ENCODE measurements around the gene DAPK2. TPM values are rescaled to one million over a fixed set of nuclear protein-coding genes. Genes with fewer than 3 reads are reported as not detected.
A peak's percentile ranks its signal among the peaks of the same experiment; 100 is the strongest.

DAPK2 gene
- total and polyA plus RNA-seq, 7 experiments from 2014 or later, result 0.46 to 9.3 (median 4.2) TPM; not detected in 3

GRCh38 chr15:63938486-63939061 lies 107.7 kb downstream of the DAPK2 start:
- H3K27ac ChIP-seq (ENCODE audit: low read depth, low read length), result no peak overlapping the region
- no peaks in the 10 kb centered on the region for H3K27me3 Mint-ChIP-seq
- peak overlapping the region; percentile 29 to 93 (median 72) for H3K27ac Mint-ChIP-seq
- peaks cover 29 to 57% (median 31%) of the 10 kb centered on the region in 7 donors for H3K4me1 Mint-ChIP-seq
- H3K9me3 ChIP-seq (ENCODE audit: control insufficient read depth in 2 of 3, low read length in 3 of 3), result no peaks in the 10 kb centered on the region
- H3K36me3 ChIP-seq (ENCODE audit: control insufficient read depth in 2 of 3, insufficient read depth in 3 of 3, low read length in 3 of 3), result no peaks in the 10 kb centered on the region
- DNase-seq (no peak), ATAC-seq (peak; percentile 26)
- H3K9me3 Mint-ChIP-seq, result peaks cover 0 to 3% (median 0%) of the 10 kb centered on the region in 11 donors
- H3K4me3 ChIP-seq (ENCODE audit: low read length), result no peak overlapping the region
- CTCF ChIA-PET, result interaction anchor here (1.3 kb wide), 1 partner anchor 46 kb away, joined by 6 read pairs; no protein-coding TSS in a partner anchor
- H3K27me3 ChIP-seq (ENCODE audit: control insufficient read depth in 2 of 2, insufficient read depth in 2 of 2, low read length in 2 of 2), result no peaks in the 10 kb centered on the region
- peak overlapping the region in 9 of 10 donors; percentile 37 to 81 (median 52) for H3K4me3 Mint-ChIP-seq
- POLR2A ChIA-PET, result no interaction called here
- intact Hi-C loops (cut with micrococcal nuclease), result loop anchor here in 1 of 2 donors (5.0 kb wide), 1 partner anchor 46 kb away; no protein-coding TSS in a partner anchor
- peaks cover 0 to 26% (median 0%) of the 10 kb centered on the region in 5 donors for H3K36me3 Mint-ChIP-seq
- peaks cover 17 to 30% of the 10 kb centered on the region in 2 donors for H3K4me1 ChIP-seq (ENCODE audit: control insufficient read depth in 2 of 2, insufficient read depth in 2 of 2, low read length in 2 of 2)

- DNase-seq (peak in 1 of 9 donors; percentile 21), ATAC-seq (no peak)
- H3K4me3 ChIP-seq (ENCODE audit: low read length), result no peak overlapping the region
- H3K27ac ChIP-seq (ENCODE audit: low read depth, low read length), result no peak overlapping the region
- peaks cover 3 to 15% of the 10 kb centered on the region in 2 donors for H3K4me1 ChIP-seq (ENCODE audit: control insufficient read depth in 2 of 2, insufficient read depth in 2 of 2, low read length in 2 of 2)
- H3K4me3 Mint-ChIP-seq, result no peak overlapping the region
- ChIA-PET POLR2A (no interaction called here), CTCF (interaction anchor here (0.7 to 1.7 kb wide), 2 partner anchors 12 to 13 kb away, joined by 4 to 6 read pairs; no protein-coding TSS in a partner anchor)
- H3K36me3 Mint-ChIP-seq, result peaks cover 0 to 23% (median 0%) of the 10 kb centered on the region in 5 donors
- peaks cover 0 to 3% (median 0%) of the 10 kb centered on the region in 11 donors for H3K9me3 Mint-ChIP-seq
- no peak overlapping the region for H3K27ac Mint-ChIP-seq
- intact Hi-C loops (cut with micrococcal nuclease), result no loop called here
- H3K27me3 ChIP-seq (ENCODE audit: control insufficient read depth in 2 of 2, insufficient read depth in 2 of 2, low read length in 2 of 2), result no peaks in the 10 kb centered on the region
- no peaks in the 10 kb centered on the region for H3K27me3 Mint-ChIP-seq
- H3K36me3 ChIP-seq (ENCODE audit: control insufficient read depth in 2 of 3, insufficient read depth in 3 of 3, low read length in 3 of 3), result no peaks in the 10 kb centered on the region
- peaks cover 13 to 27% (median 20%) of the 10 kb centered on the region in 7 donors for H3K4me1 Mint-ChIP-seq
- H3K9me3 ChIP-seq (ENCODE audit: control insufficient read depth in 2 of 3, low read length in 3 of 3), result no peaks in the 10 kb centered on the region
Measured at GRCh38 chr15:63933522-63933921, 112.8 kb downstream of the DAPK2 start.

GRCh38 chr15:63931556-63931955 lies 114.7 kb downstream of the DAPK2 start:
- H3K9me3 ChIP-seq (ENCODE audit: control insufficient read depth in 2 of 3, low read length in 3 of 3), result no peaks in the 10 kb centered on the region
- no peak overlapping the region for H3K4me3 ChIP-seq (ENCODE audit: low read length)
- no peak overlapping the region for H3K4me3 Mint-ChIP-seq
- no peaks in the 10 kb centered on the region for H3K27me3 Mint-ChIP-seq
- H3K36me3 Mint-ChIP-seq, result peaks cover 0 to 15% (median 0%) of the 10 kb centered on the region in 5 donors
- no peaks in the 10 kb centered on the region for H3K36me3 ChIP-seq (ENCODE audit: control insufficient read depth in 2 of 3, insufficient read depth in 3 of 3, low read length in 3 of 3)
- ChIA-PET POLR2A (no interaction called here), CTCF (no interaction called here)
- no peak overlapping the region for H3K27ac ChIP-seq (ENCODE audit: low read depth, low read length)
- no peaks in the 10 kb centered on the region for H3K4me1 ChIP-seq (ENCODE audit: control insufficient read depth in 2 of 2, insufficient read depth in 2 of 2, low read length in 2 of 2)
- H3K4me1 Mint-ChIP-seq, result peaks cover 0 to 15% (median 7%) of the 10 kb centered on the region in 7 donors
- intact Hi-C loops (cut with micrococcal nuclease), result no loop called here
- no peaks in the 10 kb centered on the region for H3K27me3 ChIP-seq (ENCODE audit: control insufficient read depth in 2 of 2, insufficient read depth in 2 of 2, low read length in 2 of 2)
- ATAC-seq, result no peak
- no peak for DNase-seq
- H3K9me3 Mint-ChIP-seq, result no peaks in the 10 kb centered on the region
- H3K27ac Mint-ChIP-seq, result peak overlapping the region in 1 of 9 donors; percentile 42

GRCh38 chr15:63930034-63930433 lies 116.3 kb downstream of the DAPK2 start:
- Histone ChIP-seq H3K4me1 (ENCODE audit: control insufficient read depth in 2 of 2, insufficient read depth in 2 of 2, low read length in 2 of 2) (no peaks in the 10 kb centered on the region), H3K27me3 (ENCODE audit: control insufficient read depth in 2 of 2, insufficient read depth in 2 of 2, low read length in 2 of 2) (no peaks in the 10 kb centered on the region), H3K27ac (ENCODE audit: low read depth, low read length) (no peak overlapping the region), H3K36me3 (ENCODE audit: control insufficient read depth in 2 of 3, insufficient read depth in 3 of 3, low read length in 3 of 3) (no peaks in the 10 kb centered on the region), H3K4me3 (ENCODE audit: low read length) (no peak overlapping the region), H3K9me3 (ENCODE audit: control insufficient read depth in 2 of 3, low read length in 3 of 3) (no peaks in the 10 kb centered on the region)
- Mint-ChIP-seq H3K4me3 (no peak overlapping the region), H3K4me1 (peaks cover 0 to 12% (median 7%) of the 10 kb centered on the region in 7 donors), H3K27me3 (peaks cover 0 to 2% (median 0%) of the 10 kb centered on the region in 5 donors), H3K36me3 (peaks cover 0 to 15% (median 0%) of the 10 kb centered on the region in 5 donors), H3K27ac (no peak overlapping the region), H3K9me3 (no peaks in the 10 kb centered on the region)
- intact Hi-C loops (cut with micrococcal nuclease), result no loop called here
- ChIA-PET POLR2A (no interaction called here), CTCF (interaction anchor here (0.5 kb wide), 1 partner anchor 1888 kb away, joined by 3 read pairs; no protein-coding TSS in a partner anchor)
- DNase-seq (no peak), ATAC-seq (no peak)

- Histone ChIP-seq H3K36me3 (ENCODE audit: control insufficient read depth in 2 of 3, insufficient read depth in 3 of 3, low read length in 3 of 3) (no peaks in the 10 kb centered on the region), H3K27ac (ENCODE audit: low read depth, low read length) (no peak overlapping the region), H3K9me3 (ENCODE audit: control insufficient read depth in 2 of 3, low read length in 3 of 3) (no peaks in the 10 kb centered on the region), H3K27me3 (ENCODE audit: control insufficient read depth in 2 of 2, insufficient read depth in 2 of 2, low read length in 2 of 2) (no peaks in the 10 kb centered on the region), H3K4me3 (ENCODE audit: low read length) (no peak overlapping the region), H3K4me1 (ENCODE audit: control insufficient read depth in 2 of 2, insufficient read depth in 2 of 2, low read length in 2 of 2) (no peaks in the 10 kb centered on the region)
- CTCF ChIA-PET, result interaction anchor here (0.6 to 1.7 kb wide), 2 partner anchors 17 to 18 kb away, joined by 4 read pairs; no protein-coding TSS in a partner anchor
- peaks cover 0 to 23% (median 7%) of the 10 kb centered on the region in 7 donors for H3K4me1 Mint-ChIP-seq
- intact Hi-C loops (cut with micrococcal nuclease), result no loop called here
- peaks cover 0 to 15% (median 0%) of the 10 kb centered on the region in 5 donors for H3K36me3 Mint-ChIP-seq
- POLR2A ChIA-PET, result interaction anchor here (0.6 kb wide), 1 partner anchor 8 kb away, joined by 6 read pairs; no protein-coding TSS in a partner anchor
- H3K4me3 Mint-ChIP-seq, result no peak overlapping the region
- DNase-seq, result no peak
- no peak for ATAC-seq
- peak overlapping the region in 2 of 9 donors; percentile 6 to 58 for H3K27ac Mint-ChIP-seq
- H3K27me3 Mint-ChIP-seq, result peaks cover 0 to 2% (median 0%) of the 10 kb centered on the region in 5 donors
- no peaks in the 10 kb centered on the region for H3K9me3 Mint-ChIP-seq
Measured at GRCh38 chr15:63928185-63928842, 118.0 kb downstream of the DAPK2 start.

GRCh38 chr15:63923993-63924950 lies 122.0 kb downstream of the DAPK2 start:
- H3K9me3 ChIP-seq (ENCODE audit: control insufficient read depth in 2 of 3, low read length in 3 of 3), result no peaks in the 10 kb centered on the region
- no peak overlapping the region for H3K27ac ChIP-seq (ENCODE audit: low read depth, low read length)
- Mint-ChIP-seq H3K4me1 (peaks cover 11 to 35% (median 18%) of the 10 kb centered on the region in 7 donors), H3K9me3 (no peaks in the 10 kb centered on the region), H3K27ac (peak overlapping the region in 1 of 9 donors; percentile 45), H3K36me3 (peaks cover 0 to 10% (median 0%) of the 10 kb centered on the region in 5 donors), H3K27me3 (peaks cover 0 to 2% (median 0%) of the 10 kb centered on the region in 5 donors), H3K4me3 (no peak overlapping the region)
- H3K27me3 ChIP-seq (ENCODE audit: control insufficient read depth in 2 of 2, insufficient read depth in 2 of 2, low read length in 2 of 2), result no peaks in the 10 kb centered on the region
- no peak for DNase-seq
- no peak overlapping the region for H3K4me3 ChIP-seq (ENCODE audit: low read length)
- intact Hi-C loops (cut with micrococcal nuclease), result no loop called here
- H3K36me3 ChIP-seq (ENCODE audit: control insufficient read depth in 2 of 3, insufficient read depth in 3 of 3, low read length in 3 of 3), result no peaks in the 10 kb centered on the region
- POLR2A ChIA-PET, result no interaction called here
- CTCF ChIA-PET, result interaction anchor here (0.6 kb wide), 1 partner anchor 28 kb away, joined by 4 read pairs; no protein-coding TSS in a partner anchor
- H3K4me1 ChIP-seq (ENCODE audit: control insufficient read depth in 2 of 2, insufficient read depth in 2 of 2, low read length in 2 of 2), result peaks cover 0 to 12% of the 10 kb centered on the region in 2 donors
- no peak for ATAC-seq

Data from naive thymus-derived CD4-positive, alpha-beta T cell (primary cell).